Measurements from ENCODE around the gene CBARP. TPM values are rescaled to one million over a fixed set of nuclear protein-coding genes. Genes with fewer than 3 reads are reported as not detected.

The CBARP gene
- total RNA-seq, 1 donor from 2014 or later = 9.2 TPM

- Mint-ChIP-seq H3K4me3 (peak overlapping the region; percentile 72), H3K4me1 (peaks cover 24% of the 10 kb centered on the region), H3K27me3 (ENCODE audit: low read depth) (no peaks in the 10 kb centered on the region), H3K27ac (peak overlapping the region; percentile 80), H3K9me3 (no peaks in the 10 kb centered on the region), H3K36me3 (no peaks in the 10 kb centered on the region)
- TF ChIP-seq CTCF (IDR thresholded peaks at IDR 0.05; ENCODE audit: unreplicated experiment) = peak; percentile 88
- DNase-seq (ENCODE audit: low spot score in 2 of 2, unreplicated experiment in 2 of 2) = peak; percentile 96 to 97
These were observed 2.3 kb upstream of the CBARP start for GRCh38 chr19:1239796-1240737.

- no peak for DNase-seq (ENCODE audit: low spot score in 2 of 2, unreplicated experiment in 2 of 2)
- peaks cover 21% of the 10 kb centered on the region for H3K4me1 Mint-ChIP-seq
- peak overlapping the region; percentile 80 for H3K27ac Mint-ChIP-seq
- no peaks in the 10 kb centered on the region for H3K27me3 Mint-ChIP-seq (ENCODE audit: low read depth)
- peak overlapping the region; percentile 72 for H3K4me3 Mint-ChIP-seq
- no peaks in the 10 kb centered on the region for H3K36me3 Mint-ChIP-seq
- no peaks in the 10 kb centered on the region for H3K9me3 Mint-ChIP-seq
- no peak for TF ChIP-seq CTCF (IDR thresholded peaks at IDR 0.05; ENCODE audit: unreplicated experiment)
These were observed 1.6 kb upstream of the CBARP start for GRCh38 chr19:1239420-1239795.

- H3K36me3 Mint-ChIP-seq = no peaks in the 10 kb centered on the region
- peak overlapping the region; percentile 72 for H3K4me3 Mint-ChIP-seq
- DNase-seq (ENCODE audit: low spot score in 2 of 2, unreplicated experiment in 2 of 2) = no peak
- H3K27ac Mint-ChIP-seq = peak overlapping the region; percentile 80
- peaks cover 20% of the 10 kb centered on the region for H3K4me1 Mint-ChIP-seq
- no peak for TF ChIP-seq CTCF (IDR thresholded peaks at IDR 0.05; ENCODE audit: unreplicated experiment)
- H3K27me3 Mint-ChIP-seq (ENCODE audit: low read depth) = no peaks in the 10 kb centered on the region
- H3K9me3 Mint-ChIP-seq = no peaks in the 10 kb centered on the region
These were observed 831 bp upstream of the CBARP start for GRCh38 chr19:1238369-1239303.

- peak overlapping the region; percentile 58 for H3K4me3 Mint-ChIP-seq
- H3K27me3 Mint-ChIP-seq (ENCODE audit: low read depth) = no peaks in the 10 kb centered on the region
- H3K36me3 Mint-ChIP-seq = no peaks in the 10 kb centered on the region
- no peaks in the 10 kb centered on the region for H3K9me3 Mint-ChIP-seq
- no peak for DNase-seq (ENCODE audit: low spot score in 2 of 2, unreplicated experiment in 2 of 2)
- H3K4me1 Mint-ChIP-seq = peaks cover 27% of the 10 kb centered on the region
- no peak overlapping the region for H3K27ac Mint-ChIP-seq
- no peak for TF ChIP-seq CTCF (IDR thresholded peaks at IDR 0.05; ENCODE audit: unreplicated experiment)
These were observed 662 bp downstream of the CBARP start for GRCh38 chr19:1237027-1237659.

GRCh38 chr19:1236576-1236975 is 1.2 kb downstream of the CBARP start:
- Mint-ChIP-seq H3K27ac (no peak overlapping the region), H3K9me3 (no peaks in the 10 kb centered on the region), H3K4me3 (peak overlapping the region; percentile 56), H3K27me3 (ENCODE audit: low read depth) (no peaks in the 10 kb centered on the region), H3K4me1 (peaks cover 32% of the 10 kb centered on the region), H3K36me3 (no peaks in the 10 kb centered on the region)
- TF ChIP-seq CTCF (IDR thresholded peaks at IDR 0.05; ENCODE audit: unreplicated experiment) = no peak
- no peak for DNase-seq (ENCODE audit: low spot score in 2 of 2, unreplicated experiment in 2 of 2)
